Skin epidermis (tissue), 12 donors: ENCODE data around the gene AGBL1.

Experiments used
- H3K27ac ChIP-seq, 21 experiments: fragments of 200-600 bp; sonication (generic) in 11 of 21; one replicate each; pipeline ENCODE4 v1.5.0; 2020; ENCODE audit warnings: mild to moderate bottlenecking in 3 of 21, inconsistent platforms in 2 of 21, moderate library complexity in 2 of 21
- H3K4me3 ChIP-seq, 7 experiments: fragments of 200-600 bp; sonication (generic) in 2 of 7; one replicate each; pipeline ENCODE4 v1.5.0; 2020; ENCODE audit warnings: inconsistent platforms in 2 of 7, mild to moderate bottlenecking in 2 of 7, moderate library complexity in 1 of 7

The AGBL1 gene

GRCh38 chr15:86830304-86830703 is 750.6 kb downstream of the AGBL1 start:
- H3K27ac ChIP-seq, result no peak overlapping the region
- H3K4me3 ChIP-seq, result no peak overlapping the region

- H3K4me3 ChIP-seq, result no peak overlapping the region
- no peak overlapping the region for H3K27ac ChIP-seq
Observed at GRCh38 chr15:86833595-86833994, 753.9 kb downstream of the AGBL1 start.

DNA sequence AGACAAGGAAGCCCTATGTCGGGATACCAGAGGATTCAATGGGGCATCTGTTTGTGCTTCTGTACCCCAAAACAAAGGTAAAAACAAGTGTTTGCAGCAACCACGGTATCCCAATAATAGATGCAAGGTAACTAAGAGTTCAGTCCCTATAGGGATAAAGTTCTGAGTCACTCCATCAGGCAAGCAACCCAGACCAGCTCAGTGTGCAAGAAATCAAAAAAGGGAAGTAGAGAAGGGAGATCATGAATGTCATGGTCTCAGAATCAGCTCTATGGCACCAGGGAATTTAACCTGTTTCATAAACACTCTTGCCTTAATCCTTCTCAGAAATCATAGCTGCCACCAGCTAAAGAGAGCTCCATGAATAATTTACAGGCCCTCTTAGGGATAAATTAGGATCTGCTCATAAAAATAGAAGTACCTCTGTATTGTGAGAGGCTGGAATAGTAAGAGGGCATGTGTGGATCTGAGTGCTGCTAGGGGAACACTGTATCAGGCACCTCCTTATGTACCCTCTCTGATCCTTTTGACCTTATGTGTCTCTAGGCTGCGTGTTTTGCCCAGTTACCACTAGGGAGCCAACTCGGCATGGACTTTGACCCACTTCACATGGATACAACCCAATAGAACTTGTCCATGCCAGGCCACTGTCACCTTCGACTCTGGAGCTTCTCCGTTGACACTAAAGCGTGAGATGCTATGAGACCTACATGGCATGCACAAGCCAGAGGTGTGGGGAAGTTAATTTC is 754.6 kb downstream of the AGBL1 start:
- Histone ChIP-seq H3K27ac (no peak overlapping the region), H3K4me3 (no peak overlapping the region)

- Histone ChIP-seq H3K27ac (no peak overlapping the region), H3K4me3 (no peak overlapping the region)
Observed at GRCh38 chr15:86837294-86838061, 757.8 kb downstream of the AGBL1 start.

DNA sequence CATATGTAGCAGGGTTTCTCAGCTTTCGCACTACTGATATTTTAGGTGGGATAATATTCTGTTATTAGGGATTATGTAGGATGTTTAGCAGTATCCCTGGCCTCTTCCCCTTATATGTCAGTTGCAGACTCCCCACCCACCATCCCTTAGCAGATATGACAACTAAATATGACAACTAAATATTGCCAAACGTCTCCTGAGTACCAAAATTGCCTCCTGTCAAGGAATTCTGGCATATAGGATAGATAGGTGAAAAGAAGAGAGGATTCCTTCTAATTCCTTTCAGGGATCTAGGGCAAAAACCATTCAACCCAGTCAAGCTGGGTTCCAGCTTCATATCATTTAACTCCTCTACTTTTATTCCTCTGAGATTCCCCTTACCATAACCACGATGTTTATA is 759.8 kb downstream of the AGBL1 start:
- H3K27ac ChIP-seq, result no peak overlapping the region

GRCh38 chr15:86840996-86841395 is 761.3 kb downstream of the AGBL1 start:
- Histone ChIP-seq H3K27ac (no peak overlapping the region), H3K4me3 (no peak overlapping the region)

More for the DNA sequence above, 759.8 kb downstream of the AGBL1 start:
- no peak overlapping the region for H3K4me3 ChIP-seq

- H3K27ac ChIP-seq, result no peak overlapping the region
- no peak overlapping the region for H3K4me3 ChIP-seq
Observed at GRCh38 chr15:86842199-86842598, 762.5 kb downstream of the AGBL1 start.

GRCh38 chr15:86846036-86846435 is 766.4 kb downstream of the AGBL1 start:
- no peak overlapping the region for H3K27ac ChIP-seq
- H3K4me3 ChIP-seq, result no peak overlapping the region

- Histone ChIP-seq H3K27ac (no peak overlapping the region), H3K4me3 (no peak overlapping the region)
Observed at GRCh38 chr15:86849136-86849535, 769.5 kb downstream of the AGBL1 start.

GRCh38 chr15:86849558-86850285 is 770.1 kb downstream of the AGBL1 start:
- Histone ChIP-seq H3K4me3 (no peak overlapping the region), H3K27ac (no peak overlapping the region)

- no peak overlapping the region for H3K27ac ChIP-seq
- H3K4me3 ChIP-seq, result no peak overlapping the region
Observed at GRCh38 chr15:86850939-86851338, 771.3 kb downstream of the AGBL1 start.

DNA sequence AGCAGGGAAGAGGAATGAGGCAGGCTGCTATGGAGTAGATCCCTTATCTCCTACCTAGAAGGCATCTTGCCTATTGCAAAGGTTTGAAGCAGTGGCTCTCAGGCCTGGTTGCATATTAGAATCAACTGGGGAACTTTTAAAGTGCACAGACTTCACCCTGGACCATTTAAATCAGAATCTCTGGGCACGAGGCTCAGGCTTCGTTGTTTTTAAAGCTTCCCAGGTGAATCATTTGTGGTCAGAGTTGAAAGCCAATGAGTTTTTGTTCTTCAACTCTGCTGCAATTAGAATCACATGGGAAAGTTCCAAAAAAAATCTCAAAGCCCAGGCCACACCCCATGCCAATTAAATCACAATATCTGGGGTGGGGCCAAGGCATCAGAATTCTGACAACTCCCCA is 773.1 kb downstream of the AGBL1 start:
- Histone ChIP-seq H3K27ac (no peak overlapping the region), H3K4me3 (no peak overlapping the region)

GRCh38 chr15:86854176-86854575 is 774.5 kb downstream of the AGBL1 start:
- Histone ChIP-seq H3K27ac (no peak overlapping the region), H3K4me3 (no peak overlapping the region)

GRCh38 chr15:86855307-86856291 is 775.9 kb downstream of the AGBL1 start:
- no peak overlapping the region for H3K4me3 ChIP-seq
- H3K27ac ChIP-seq, result no peak overlapping the region

- no peak overlapping the region for H3K27ac ChIP-seq
- no peak overlapping the region for H3K4me3 ChIP-seq
Observed at GRCh38 chr15:86857701-86858100, 778.0 kb downstream of the AGBL1 start.

GRCh38 chr15:86863226-86863915 is 783.7 kb downstream of the AGBL1 start:
- H3K27ac ChIP-seq, result no peak overlapping the region
- no peak overlapping the region for H3K4me3 ChIP-seq

DNA sequence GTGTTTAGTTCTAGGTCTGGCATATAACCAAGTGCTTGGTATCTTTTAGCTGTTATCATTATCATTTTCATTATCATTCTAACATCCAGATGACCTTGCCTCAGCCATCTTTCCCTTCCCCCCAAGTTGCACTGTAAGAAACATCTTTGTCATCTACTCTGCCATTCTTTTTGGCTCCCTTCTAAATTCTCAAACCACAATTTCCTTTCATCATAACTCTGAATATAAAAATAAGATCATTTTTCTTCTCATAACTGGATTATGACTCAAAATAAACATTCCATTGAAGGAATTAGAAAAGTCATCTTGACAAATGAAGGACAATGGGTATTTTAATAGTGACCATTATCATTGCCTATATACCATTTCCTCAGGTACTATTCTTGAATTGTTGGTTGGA is 786.2 kb downstream of the AGBL1 start:
- Histone ChIP-seq H3K27ac (no peak overlapping the region), H3K4me3 (no peak overlapping the region)

- Histone ChIP-seq H3K4me3 (no peak overlapping the region), H3K27ac (no peak overlapping the region)
Observed at GRCh38 chr15:86870846-86871245, 791.2 kb downstream of the AGBL1 start.

DNA sequence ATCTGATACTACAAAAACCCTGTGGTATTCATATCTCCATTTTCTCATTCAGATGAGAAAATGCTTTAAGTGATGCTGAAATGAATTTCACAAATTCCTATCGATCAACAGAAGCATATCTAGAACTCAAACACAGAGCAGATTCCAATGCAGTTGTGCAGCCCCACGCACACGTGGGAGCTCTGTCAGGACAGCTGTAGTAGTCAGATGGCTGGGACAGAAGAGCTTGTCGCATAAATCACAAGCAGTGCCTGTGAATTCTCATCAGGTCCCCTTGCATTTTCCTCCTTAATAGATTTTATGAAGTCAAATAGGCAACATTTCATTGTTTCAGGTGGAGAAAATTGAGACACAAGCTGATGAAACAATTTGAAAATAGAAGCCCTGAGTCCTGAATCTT is 792.3 kb downstream of the AGBL1 start:
- no peak overlapping the region for H3K27ac ChIP-seq
- H3K4me3 ChIP-seq, result no peak overlapping the region
